PC-3 (cell line): Measurements from ENCODE around the gene QPCT.

Experiments used
- EZH2 ChIP-seq: fragments of 300-600 bp; sonication (generic); IDR thresholded peaks from one replicate; pipeline ENCODE4 v1.6.1; 2017; ENCODE audit warnings: antibody characterized with exemption, mild to moderate bottlenecking, low read length; ENCODE audit not compliant: unreplicated experiment
- TF ChIP-seq, protein P1 (sequence below): fragments of 300-600 bp; sonication (generic); conservative IDR thresholded peaks from 2 replicates; pipeline ENCODE4 v1.5.1; 2017; ENCODE audit warnings: antibody characterized with exemption, low read depth, mild to moderate bottlenecking, low read length

DNA sequence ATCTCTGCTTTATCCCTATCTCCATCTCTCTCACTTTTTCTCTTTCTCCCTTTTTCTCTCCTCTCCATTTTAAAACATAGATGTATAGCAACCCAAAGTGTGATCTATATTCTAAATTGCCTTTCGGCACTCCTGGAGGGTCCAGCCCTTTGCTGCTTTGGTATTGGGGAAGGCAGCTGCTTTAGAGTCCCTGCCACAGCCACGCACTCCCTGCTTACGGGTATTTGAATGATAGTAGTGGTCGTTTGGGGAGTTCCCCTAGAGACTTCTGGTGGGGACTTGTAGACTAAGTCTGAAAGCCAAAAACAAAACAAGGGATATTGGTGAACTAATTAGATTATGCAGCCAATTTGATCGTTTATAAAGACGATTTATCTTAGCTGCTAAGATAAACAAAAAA, 11.9 kb downstream of the QPCT start:
- TF ChIP-seq, protein P1, sequence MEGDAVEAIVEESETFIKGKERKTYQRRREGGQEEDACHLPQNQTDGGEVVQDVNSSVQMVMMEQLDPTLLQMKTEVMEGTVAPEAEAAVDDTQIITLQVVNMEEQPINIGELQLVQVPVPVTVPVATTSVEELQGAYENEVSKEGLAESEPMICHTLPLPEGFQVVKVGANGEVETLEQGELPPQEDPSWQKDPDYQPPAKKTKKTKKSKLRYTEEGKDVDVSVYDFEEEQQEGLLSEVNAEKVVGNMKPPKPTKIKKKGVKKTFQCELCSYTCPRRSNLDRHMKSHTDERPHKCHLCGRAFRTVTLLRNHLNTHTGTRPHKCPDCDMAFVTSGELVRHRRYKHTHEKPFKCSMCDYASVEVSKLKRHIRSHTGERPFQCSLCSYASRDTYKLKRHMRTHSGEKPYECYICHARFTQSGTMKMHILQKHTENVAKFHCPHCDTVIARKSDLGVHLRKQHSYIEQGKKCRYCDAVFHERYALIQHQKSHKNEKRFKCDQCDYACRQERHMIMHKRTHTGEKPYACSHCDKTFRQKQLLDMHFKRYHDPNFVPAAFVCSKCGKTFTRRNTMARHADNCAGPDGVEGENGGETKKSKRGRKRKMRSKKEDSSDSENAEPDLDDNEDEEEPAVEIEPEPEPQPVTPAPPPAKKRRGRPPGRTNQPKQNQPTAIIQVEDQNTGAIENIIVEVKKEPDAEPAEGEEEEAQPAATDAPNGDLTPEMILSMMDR = no peak
- TF ChIP-seq EZH2 = no peak
